MM.1S (cell line): Measurements from ENCODE around the gene PDXK.

Experiments
- DNase-seq: peaks from one replicate; pipeline ENCODE4 v3.0.0-alpha.2; 2015
- H2AFZ ChIP-seq: fragments of 300-600 bp; sonication (generic); 2 replicates; pipeline ENCODE4 v1.6.0; 2016; ENCODE audit warnings: antibody characterized with exemption, low read length
- H3F3A ChIP-seq: fragments of 300-600 bp; sonication (generic); 2 replicates; pipeline ENCODE4 v1.6.1; 2016; ENCODE audit warnings: mild to moderate bottlenecking, antibody characterized with exemption, low read length, moderate library complexity, mixed read lengths; ENCODE audit not compliant: insufficient read depth
- H3K27ac ChIP-seq: fragments of 300-600 bp; sonication (generic); 2 replicates; pipeline ENCODE4 v1.5.1; 2016; ENCODE audit warnings: mild to moderate bottlenecking, low read length
- H3K27me3 ChIP-seq: fragments of 300-600 bp; sonication (generic); replicated peaks from 2 replicates; pipeline ENCODE4 v1.6.0; 2016; ENCODE audit warnings: low read length; ENCODE audit not compliant: insufficient read depth
- H3K36me3 ChIP-seq: fragments of 300-600 bp; sonication (generic); replicated peaks from 2 replicates; pipeline ENCODE4 v1.6.1; 2016; ENCODE audit warnings: mild to moderate bottlenecking, low read length, mixed read lengths; ENCODE audit not compliant: insufficient read depth
- H3K4me1 ChIP-seq: fragments of 300-600 bp; sonication (generic); 2 replicates; pipeline ENCODE4 v1.6.1; 2016; ENCODE audit warnings: low read length, mixed read lengths
- H3K4me2 ChIP-seq: fragments of 300-600 bp; sonication (generic); 2 replicates; pipeline ENCODE4 v1.6.0; 2016; ENCODE audit warnings: low read depth, low read length
- H3K4me3 ChIP-seq: fragments of 300-600 bp; sonication (generic); 2 replicates; pipeline ENCODE4 v1.5.1; 2016; ENCODE audit warnings: low read length, mixed read lengths
- H3K79me2 ChIP-seq: fragments of 300-600 bp; sonication (generic); 2 replicates; pipeline ENCODE4 v1.6.1; 2016; ENCODE audit warnings: mixed run types, low read length, mixed read lengths
- H3K9ac ChIP-seq: fragments of 300-600 bp; sonication (generic); 2 replicates; pipeline ENCODE4 v1.6.1; 2016; ENCODE audit warnings: low read length, mixed read lengths
- H3K9me2 ChIP-seq: fragments of 300-600 bp; sonication (generic); replicated peaks from 2 replicates; pipeline ENCODE4 v1.6.1; 2016; ENCODE audit warnings: mild to moderate bottlenecking, low read length, mixed read lengths; ENCODE audit not compliant: insufficient read depth
- H3K9me3 ChIP-seq: fragments of 300-600 bp; sonication (generic); replicated peaks from 2 replicates; pipeline ENCODE4 v1.6.1; 2016; ENCODE audit warnings: mild to moderate bottlenecking, low read length, mixed read lengths; ENCODE audit not compliant: insufficient read depth
- H4K20me1 ChIP-seq: fragments of 300-600 bp; sonication (generic); 2 replicates; pipeline ENCODE4 v1.6.1; 2016; ENCODE audit warnings: mild to moderate bottlenecking, low read length, moderate library complexity, mixed read lengths; ENCODE audit not compliant: insufficient read depth
- EZH2 ChIP-seq: fragments of 300-600 bp; sonication (generic); optimal IDR thresholded peaks from 2 replicates; pipeline ENCODE3; 2017; ENCODE audit warnings: low read depth, mild to moderate bottlenecking, antibody characterized with exemption, low read length, mixed read lengths
- EZH2phosphoT487 ChIP-seq: fragments of 300-600 bp; sonication (generic); IDR thresholded peaks from 2 replicates; pipeline ENCODE4 v1.6.1; 2018; ENCODE audit warnings: antibody characterized with exemption, low read length
- TF ChIP-seq, protein P1 (sequence below): fragments of 300-600 bp; sonication (generic); IDR thresholded peaks from 2 replicates; pipeline ENCODE4 v1.5.1; 2016; ENCODE audit warnings: antibody characterized with exemption, low read length, mixed read lengths

The PDXK gene

DNA sequence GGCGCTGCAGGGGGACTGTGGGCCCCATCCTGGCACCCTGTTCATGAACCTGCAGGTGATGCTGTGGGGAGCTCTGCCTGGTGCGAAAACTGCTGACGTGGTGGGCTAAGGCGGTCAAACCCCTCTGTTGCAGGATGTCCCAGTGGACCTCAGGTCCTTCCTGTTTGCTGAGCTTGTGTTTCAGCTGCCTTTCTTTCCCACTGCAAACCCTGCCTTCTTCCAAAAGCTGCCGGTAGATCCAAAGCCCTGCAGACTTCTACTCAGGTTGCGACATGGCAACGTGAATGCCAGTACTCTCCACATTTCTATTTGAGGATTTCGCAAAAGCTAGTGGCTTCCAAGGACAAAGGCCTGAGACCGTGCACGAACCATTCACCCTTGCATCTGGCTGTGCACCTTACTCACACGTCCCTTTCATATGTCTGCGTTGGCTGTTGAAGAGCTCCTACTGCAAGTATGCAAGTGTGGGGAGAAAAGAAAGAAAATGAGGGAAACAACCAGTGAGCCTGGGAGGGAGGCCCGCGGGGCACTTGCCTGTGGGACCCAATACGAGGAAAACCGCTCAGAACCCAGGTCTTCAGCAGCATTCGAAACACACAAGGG is 64.3 kb downstream of the PDXK start:
- Histone ChIP-seq H3K27me3 (no peaks in the 10 kb centered on the region), H3K4me1 (peaks cover 60% of the 10 kb centered on the region), H3K4me2 (peak overlapping the region; percentile 52), H3K9me3 (no peaks in the 10 kb centered on the region), H2AFZ (peak overlapping the region; percentile 10), H3K27ac (peak overlapping the region; percentile 85), H3K9ac (peak overlapping the region; percentile 34), H3K79me2 (peaks cover 13% of the 10 kb centered on the region), H3K4me3 (peak overlapping the region; percentile 43), H3K36me3 (no peaks in the 10 kb centered on the region), H4K20me1 (no peaks in the 10 kb centered on the region), H3K9me2 (no peaks in the 10 kb centered on the region), H3F3A (peaks cover 67% of the 10 kb centered on the region)
- TF ChIP-seq, protein P1, sequence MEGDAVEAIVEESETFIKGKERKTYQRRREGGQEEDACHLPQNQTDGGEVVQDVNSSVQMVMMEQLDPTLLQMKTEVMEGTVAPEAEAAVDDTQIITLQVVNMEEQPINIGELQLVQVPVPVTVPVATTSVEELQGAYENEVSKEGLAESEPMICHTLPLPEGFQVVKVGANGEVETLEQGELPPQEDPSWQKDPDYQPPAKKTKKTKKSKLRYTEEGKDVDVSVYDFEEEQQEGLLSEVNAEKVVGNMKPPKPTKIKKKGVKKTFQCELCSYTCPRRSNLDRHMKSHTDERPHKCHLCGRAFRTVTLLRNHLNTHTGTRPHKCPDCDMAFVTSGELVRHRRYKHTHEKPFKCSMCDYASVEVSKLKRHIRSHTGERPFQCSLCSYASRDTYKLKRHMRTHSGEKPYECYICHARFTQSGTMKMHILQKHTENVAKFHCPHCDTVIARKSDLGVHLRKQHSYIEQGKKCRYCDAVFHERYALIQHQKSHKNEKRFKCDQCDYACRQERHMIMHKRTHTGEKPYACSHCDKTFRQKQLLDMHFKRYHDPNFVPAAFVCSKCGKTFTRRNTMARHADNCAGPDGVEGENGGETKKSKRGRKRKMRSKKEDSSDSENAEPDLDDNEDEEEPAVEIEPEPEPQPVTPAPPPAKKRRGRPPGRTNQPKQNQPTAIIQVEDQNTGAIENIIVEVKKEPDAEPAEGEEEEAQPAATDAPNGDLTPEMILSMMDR, result peak; percentile 19; the same call in 1 of the 2 replicates
- TF ChIP-seq EZH2, result no peak
- peak; percentile 96 for DNase-seq

DNA sequence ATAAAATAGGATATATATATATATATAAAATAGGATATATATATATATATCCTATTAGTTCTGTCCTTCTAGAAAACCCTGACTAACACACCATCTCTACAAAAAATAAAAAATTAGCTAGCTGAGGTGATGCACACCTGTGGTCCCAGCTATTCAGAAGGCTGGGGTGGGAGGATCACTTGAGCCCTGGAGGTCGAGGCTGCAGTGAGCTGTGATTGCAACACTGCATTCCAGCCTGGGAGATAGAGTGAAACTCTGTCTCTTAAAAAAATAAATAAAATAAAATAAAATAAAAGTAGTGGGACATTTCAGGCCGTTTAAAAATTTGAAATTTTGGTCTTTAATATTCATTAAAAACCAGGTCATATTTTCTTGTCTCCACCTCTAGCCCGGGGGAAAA is 66.2 kb downstream of the PDXK start:
- Histone ChIP-seq H3F3A (peaks cover 54% of the 10 kb centered on the region), H3K79me2 (peaks cover 22% of the 10 kb centered on the region), H2AFZ (no peak overlapping the region), H3K9me2 (no peaks in the 10 kb centered on the region), H3K27ac (no peak overlapping the region), H3K9me3 (no peaks in the 10 kb centered on the region), H3K36me3 (no peaks in the 10 kb centered on the region), H3K4me3 (no peak overlapping the region), H3K4me2 (no peak overlapping the region), H3K9ac (no peak overlapping the region), H4K20me1 (no peaks in the 10 kb centered on the region), H3K4me1 (peaks cover 47% of the 10 kb centered on the region), H3K27me3 (no peaks in the 10 kb centered on the region)
- no peak for TF ChIP-seq EZH2
- no peak for TF ChIP-seq EZH2phosphoT487
- TF ChIP-seq, protein P1, result no peak
- no peak for DNase-seq

DNA sequence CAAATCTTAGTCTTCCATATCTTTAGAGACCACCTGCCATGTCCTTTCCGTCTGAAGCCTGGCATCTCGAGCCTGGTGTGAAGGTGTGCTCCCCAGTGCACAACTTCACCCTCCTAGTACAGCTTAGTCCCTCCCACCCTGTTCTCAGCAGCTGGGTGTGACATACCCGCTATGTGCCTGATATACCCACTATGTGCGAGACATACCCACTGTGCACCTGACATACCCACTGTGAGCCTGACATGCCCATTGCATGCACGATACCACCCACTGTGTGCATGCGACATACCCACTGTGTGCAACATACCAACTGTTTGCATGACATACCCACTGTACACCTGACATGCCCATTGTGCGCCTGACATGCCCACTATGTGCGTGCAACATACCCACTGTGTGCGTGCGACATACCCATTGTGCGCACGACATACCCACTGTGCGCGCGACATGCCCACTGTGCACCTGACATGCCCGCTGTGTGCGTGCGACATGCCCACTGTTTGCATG is 67.4 kb downstream of the PDXK start:
- Histone ChIP-seq H3K36me3 (0 out of 2 replicates have a peak, but pooled peaks cover 3% of the 10 kb centered on the region), H3K4me2 (no peak overlapping the region), H3K9me3 (no peaks in the 10 kb centered on the region), H3K27ac (no peak overlapping the region), H3K4me3 (no peak overlapping the region), H3K79me2 (peaks cover 34% of the 10 kb centered on the region), H3F3A (peaks cover 42% of the 10 kb centered on the region), H4K20me1 (0 out of 2 replicates have a peak, but pooled peaks cover 3% of the 10 kb centered on the region), H3K9me2 (no peaks in the 10 kb centered on the region), H3K9ac (no peak overlapping the region), H2AFZ (no peak overlapping the region), H3K4me1 (peaks cover 45% of the 10 kb centered on the region), H3K27me3 (no peaks in the 10 kb centered on the region)
- TF ChIP-seq EZH2phosphoT487, result no peak
- TF ChIP-seq, protein P1, result no peak
- no peak for TF ChIP-seq EZH2
- no peak for DNase-seq
